Astrocyte (in vitro differentiated cells and primary cell): ENCODE data around the gene TBPL1. TPM values are rescaled to one million over a fixed set of nuclear protein-coding genes. Genes with fewer than 3 reads are reported as not detected.

Source experiments
- DNase-seq: peaks from one replicate; pipeline ENCODE4 v3.0.0-alpha.2; 2010; ENCODE audit warnings: low read depth
- FAIRE-seq: peaks from 2 replicates; lab custom pipeline; 2011; peaks lifted over from hg19 to GRCh38; lab: Jason Lieb, UNC
- H2AFZ ChIP-seq: 2 replicates; pipeline ENCODE4 v1.6.0; 2012; ENCODE audit warnings: low read depth, low read length, inconsistent platforms
- H3K27ac ChIP-seq: 2 replicates; pipeline ENCODE4 v1.5.1; 2011; ENCODE audit warnings: low read depth, low read length, inconsistent platforms
- H3K27me3 ChIP-seq: 2 replicates; pipeline ENCODE4 v1.6.0; 2011; ENCODE audit warnings: low read length, inconsistent platforms; ENCODE audit not compliant: insufficient read depth
- H3K36me3 ChIP-seq: 2 replicates; pipeline ENCODE4 v1.5.1; 2011; ENCODE audit warnings: low read length, inconsistent platforms; ENCODE audit not compliant: insufficient read depth
- H3K4me1 ChIP-seq: 2 replicates; pipeline ENCODE4 v1.5.1; 2011; ENCODE audit warnings: low read length, inconsistent platforms; ENCODE audit not compliant: insufficient read depth
- H3K4me2 ChIP-seq: 2 replicates; pipeline ENCODE4 v1.6.0; 2012; ENCODE audit warnings: low read length, inconsistent platforms
- H3K4me3 ChIP-seq: 2 replicates; pipeline ENCODE4 v1.5.1; 2011; ENCODE audit warnings: low read depth, mild to moderate bottlenecking, low read length, inconsistent platforms; ENCODE audit not compliant: insufficient read depth
- H3K79me2 ChIP-seq: 2 replicates; pipeline ENCODE4 v1.6.0; 2012; ENCODE audit warnings: mild to moderate bottlenecking, low read length, inconsistent platforms; ENCODE audit not compliant: insufficient read depth
- H3K9ac ChIP-seq: 2 replicates; pipeline ENCODE4 v1.6.0; 2012; ENCODE audit warnings: mild to moderate bottlenecking, low read length, inconsistent platforms
- H3K9me3 ChIP-seq: 2 replicates; pipeline ENCODE4 v1.5.1; 2012; ENCODE audit warnings: low read depth, mild to moderate bottlenecking, low read length, inconsistent platforms; ENCODE audit not compliant: insufficient read depth
- H4K20me1 ChIP-seq: 2 replicates; pipeline ENCODE4 v1.6.0; 2012; ENCODE audit warnings: low read length, inconsistent platforms; ENCODE audit not compliant: insufficient read depth
- H3K27ac Mint-ChIP-seq: one replicate; pipeline ENCODE4 v1.8.0; 2021; ENCODE audit warnings: mild to moderate bottlenecking, mixed read lengths; ENCODE audit not compliant: unreplicated experiment
- H3K27me3 Mint-ChIP-seq: one replicate; pipeline ENCODE4 v1.8.0; 2021; ENCODE audit warnings: low read depth, mixed read lengths; ENCODE audit not compliant: unreplicated experiment
- H3K36me3 Mint-ChIP-seq: one replicate; pipeline ENCODE4 v1.8.0; 2021; ENCODE audit warnings: low read depth, mixed read lengths; ENCODE audit not compliant: unreplicated experiment
- H3K4me1 Mint-ChIP-seq: one replicate; pipeline ENCODE4 v1.8.0; 2021; ENCODE audit warnings: low read depth, mixed read lengths; ENCODE audit not compliant: unreplicated experiment
- H3K4me3 Mint-ChIP-seq: one replicate; pipeline ENCODE4 v1.8.0; 2021; ENCODE audit warnings: mild to moderate bottlenecking, moderate library complexity, mixed read lengths; ENCODE audit not compliant: unreplicated experiment
- H3K9me3 Mint-ChIP-seq: one replicate; pipeline ENCODE4 v1.8.0; 2021; ENCODE audit warnings: mild to moderate bottlenecking, mixed read lengths; ENCODE audit not compliant: unreplicated experiment
- CTCF ChIP-seq: IDR thresholded peaks from 2 replicates; pipeline ENCODE4 v1.5.1; 2011; ENCODE audit warnings: low read depth, mild to moderate bottlenecking, inconsistent platforms, low read length, moderate library complexity; ENCODE audit not compliant: insufficient read depth
- EZH2 ChIP-seq: IDR thresholded peaks from 2 replicates; pipeline ENCODE4 v1.6.1; 2012; ENCODE audit warnings: mild to moderate bottlenecking, low read length, inconsistent platforms; ENCODE audit not compliant: insufficient read depth
- total RNA-seq: library from RNA; stranded (reverse); gene quantifications from 2 replicates; pipeline ENCODE4 v1.2.1, GENCODE V29; 2021

The TBPL1 gene
- total RNA-seq, 1 donor from 2014 or later: 54.0 TPM

GRCh38 chr6:133951227-133951626, 1.8 kb upstream of the TBPL1 start:
- Mint-ChIP-seq H3K36me3 (no peaks in the 10 kb centered on the region), H3K27me3 (no peaks in the 10 kb centered on the region), H3K4me3 (peak overlapping the region; percentile 76), H3K27ac (peak overlapping the region; percentile 95), H3K9me3 (no peaks in the 10 kb centered on the region), H3K4me1 (peaks cover 18% of the 10 kb centered on the region)
- Histone ChIP-seq H3K9me3 (no peaks in the 10 kb centered on the region), H3K4me3 (peak overlapping the region; percentile 83), H3K4me1 (peaks cover 19% of the 10 kb centered on the region), H3K9ac (peak overlapping the region; percentile 89), H3K4me2 (peak overlapping the region; percentile 98), H3K79me2 (peaks cover 32% of the 10 kb centered on the region), H3K36me3 (no peaks in the 10 kb centered on the region), H3K27ac (peak overlapping the region; percentile 91), H2AFZ (peak overlapping the region; percentile 87), H3K27me3 (peaks cover 3% of the 10 kb centered on the region), H4K20me1 (peaks cover 26% of the 10 kb centered on the region)
- no peak for TF ChIP-seq CTCF
- TF ChIP-seq EZH2: no peak
- no peak for FAIRE-seq
- DNase-seq: no peak

- H3K36me3 Mint-ChIP-seq: no peaks in the 10 kb centered on the region
- H3K36me3 ChIP-seq: no peaks in the 10 kb centered on the region
- peak overlapping the region; percentile 87 for H2AFZ ChIP-seq
- peaks cover 19% of the 10 kb centered on the region for H3K4me1 ChIP-seq
- H3K27me3 ChIP-seq: no peaks in the 10 kb centered on the region
- no peaks in the 10 kb centered on the region for H3K9me3 Mint-ChIP-seq
- H3K4me3 ChIP-seq: peak overlapping the region; percentile 83
- H3K4me2 ChIP-seq: peak overlapping the region; percentile 98
- H3K27me3 Mint-ChIP-seq: no peaks in the 10 kb centered on the region
- H3K27ac Mint-ChIP-seq: peak overlapping the region; percentile 95
- H3K9me3 ChIP-seq: no peaks in the 10 kb centered on the region
- H3K27ac ChIP-seq: peak overlapping the region; percentile 91
- peaks cover 41% of the 10 kb centered on the region for H3K79me2 ChIP-seq
- peak; percentile 70 for DNase-seq
- FAIRE-seq: no peak
- H3K9ac ChIP-seq: peak overlapping the region; percentile 89
- H3K4me3 Mint-ChIP-seq: peak overlapping the region; percentile 94
- peaks cover 18% of the 10 kb centered on the region for H3K4me1 Mint-ChIP-seq
- H4K20me1 ChIP-seq: peaks cover 35% of the 10 kb centered on the region
- no peak for TF ChIP-seq EZH2
- peak; percentile 20 for TF ChIP-seq CTCF
Observed at GRCh38 chr6:133951881-133952814, 876 bp upstream of the TBPL1 start.
